ENCODE measurements around the gene COL9A1. TPM values are rescaled to one million over a fixed set of nuclear protein-coding genes. Genes with fewer than 3 reads are reported as not detected.
A peak's percentile ranks its signal among the peaks of the same experiment; 100 is the strongest.

Gene COL9A1
- total and polyA plus RNA-seq, 9 of the 15 experiments (the other 6 are each of a cell fraction or from before 2014, with no cell fraction given) = 0.01 to 0.13 (median 0.06) TPM; not detected in 1

DNA sequence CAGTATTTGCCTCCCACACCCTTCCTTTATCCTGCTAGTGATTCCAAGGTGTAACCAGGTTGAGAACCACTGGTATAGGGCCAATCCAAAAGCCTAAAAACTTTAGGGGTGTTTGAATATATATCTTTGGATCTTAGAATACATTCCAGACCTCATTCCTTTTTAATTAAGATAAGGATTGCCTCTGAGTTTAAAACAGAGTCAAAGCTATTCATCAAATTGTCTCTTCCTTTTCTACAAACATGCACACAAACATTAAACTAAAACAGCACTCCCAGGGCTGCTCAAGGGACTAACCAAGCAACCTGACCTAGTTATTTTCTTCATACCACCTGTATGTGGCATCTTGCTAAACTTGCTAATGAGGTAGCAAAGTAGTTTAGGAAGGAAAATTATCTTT, 22.1 kb upstream of the COL9A1 start:
- intact Hi-C loops (cut with micrococcal nuclease) (no loop called here), in situ Hi-C loops (cut with MboI) (no loop called here)
- no peak overlapping the region for H3K9ac ChIP-seq (ENCODE audit: insufficient read depth in 1 of 2, low read depth in 2 of 2, low read length in 2 of 2)
- no peaks in the 10 kb centered on the region for H3K36me3 ChIP-seq (ENCODE audit: control insufficient read depth, insufficient read depth, low read length)
- no peaks in the 10 kb centered on the region for H3K9me3 ChIP-seq (replicated peaks; ENCODE audit: control insufficient read depth, insufficient read depth, low read depth, low read length)
- BruUV-seq (replicated peaks) = no TSS peak
- H3K27ac ChIP-seq (ENCODE audit: extremely low read depth, low read depth, low read length) = no peak overlapping the region
- no peaks in the 10 kb centered on the region for H3K79me2 ChIP-seq (ENCODE audit: control insufficient read depth, insufficient read depth, low read length)
- no peak for FAIRE-seq
- no peak overlapping the region for H2AFZ ChIP-seq (ENCODE audit: low read depth, low read length)
- CTCF ChIA-PET (ENCODE audit: low intra/inter-chr PET ratio) = no interaction called here
- H4K20me1 ChIP-seq (replicated peaks; ENCODE audit: control insufficient read depth, insufficient read depth, low read length) = no peaks in the 10 kb centered on the region
- H3K27me3 ChIP-seq (ENCODE audit: control insufficient read depth in 2 of 2, insufficient read depth in 2 of 2, low read length in 2 of 2) = no peaks in the 10 kb centered on the region
- no peak overlapping the region for H3K4me2 ChIP-seq (ENCODE audit: insufficient read depth, low read length)
- TF ChIP-seq, protein P1, sequence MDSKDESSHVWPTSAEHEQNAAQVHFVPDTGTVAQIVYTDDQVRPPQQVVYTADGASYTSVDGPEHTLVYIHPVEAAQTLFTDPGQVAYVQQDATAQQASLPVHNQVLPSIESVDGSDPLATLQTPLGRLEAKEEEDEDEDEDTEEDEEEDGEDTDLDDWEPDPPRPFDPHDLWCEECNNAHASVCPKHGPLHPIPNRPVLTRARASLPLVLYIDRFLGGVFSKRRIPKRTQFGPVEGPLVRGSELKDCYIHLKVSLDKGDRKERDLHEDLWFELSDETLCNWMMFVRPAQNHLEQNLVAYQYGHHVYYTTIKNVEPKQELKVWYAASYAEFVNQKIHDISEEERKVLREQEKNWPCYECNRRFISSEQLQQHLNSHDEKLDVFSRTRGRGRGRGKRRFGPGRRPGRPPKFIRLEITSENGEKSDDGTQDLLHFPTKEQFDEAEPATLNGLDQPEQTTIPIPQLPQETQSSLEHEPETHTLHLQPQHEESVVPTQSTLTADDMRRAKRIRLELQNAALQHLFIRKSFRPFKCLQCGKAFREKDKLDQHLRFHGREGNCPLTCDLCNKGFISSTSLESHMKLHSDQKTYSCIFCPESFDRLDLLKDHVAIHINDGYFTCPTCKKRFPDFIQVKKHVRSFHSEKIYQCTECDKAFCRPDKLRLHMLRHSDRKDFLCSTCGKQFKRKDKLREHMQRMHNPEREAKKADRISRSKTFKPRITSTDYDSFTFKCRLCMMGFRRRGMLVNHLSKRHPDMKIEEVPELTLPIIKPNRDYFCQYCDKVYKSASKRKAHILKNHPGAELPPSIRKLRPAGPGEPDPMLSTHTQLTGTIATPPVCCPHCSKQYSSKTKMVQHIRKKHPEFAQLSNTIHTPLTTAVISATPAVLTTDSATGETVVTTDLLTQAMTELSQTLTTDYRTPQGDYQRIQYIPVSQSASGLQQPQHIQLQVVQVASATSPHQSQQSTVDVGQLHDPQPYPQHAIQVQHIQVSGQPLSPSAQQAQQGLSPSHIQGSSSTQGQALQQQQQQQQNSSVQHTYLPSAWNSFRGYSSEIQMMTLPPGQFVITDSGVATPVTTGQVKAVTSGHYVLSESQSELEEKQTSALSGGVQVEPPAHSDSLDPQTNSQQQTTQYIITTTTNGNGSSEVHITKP (IDR thresholded peaks at IDR 0.05; ENCODE audit: partially characterized antibody) = peak; percentile 83
- TF ChIP-seq CCAR2 (IDR thresholded peaks at IDR 0.05; ENCODE audit: low read depth, low read length) = no peak
- TF ChIP-seq, protein P2, sequence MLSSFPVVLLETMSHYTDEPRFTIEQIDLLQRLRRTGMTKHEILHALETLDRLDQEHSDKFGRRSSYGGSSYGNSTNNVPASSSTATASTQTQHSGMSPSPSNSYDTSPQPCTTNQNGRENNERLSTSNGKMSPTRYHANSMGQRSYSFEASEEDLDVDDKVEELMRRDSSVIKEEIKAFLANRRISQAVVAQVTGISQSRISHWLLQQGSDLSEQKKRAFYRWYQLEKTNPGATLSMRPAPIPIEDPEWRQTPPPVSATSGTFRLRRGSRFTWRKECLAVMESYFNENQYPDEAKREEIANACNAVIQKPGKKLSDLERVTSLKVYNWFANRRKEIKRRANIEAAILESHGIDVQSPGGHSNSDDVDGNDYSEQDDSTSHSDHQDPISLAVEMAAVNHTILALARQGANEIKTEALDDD (IDR thresholded peaks at IDR 0.05) = peak; percentile 35
- no peak for DNase-seq (ENCODE audit: extremely low read depth in 1 of 4, low spot score in 3 of 4)
- H3K4me1 ChIP-seq (replicated peaks in 1 of 2; ENCODE audit: control insufficient read depth in 2 of 2, insufficient read depth in 2 of 2, low read length in 2 of 2) = no peaks in the 10 kb centered on the region; a peak in 1 of 5 replicates
- H3K4me3 ChIP-seq = no peak overlapping the region
- no peaks in the 10 kb centered on the region for H3K9me1 ChIP-seq (ENCODE audit: control insufficient read depth, insufficient read depth, low read length)
- POLR2A ChIA-PET = no interaction called here
- ATAC-seq = no peak

All from K562 (cell line).